ENCODE results near the gene DNAJC18. TPM values are rescaled to one million over a fixed set of nuclear protein-coding genes. Genes with fewer than 3 reads are reported as not detected.
A peak's percentile ranks its signal among the peaks of the same experiment; 100 is the strongest.

DNAJC18 gene
- total and polyA plus RNA-seq, 4 donors, result 0.66 to 1.8 (median 0.83) TPM

- TF ChIP-seq, protein P1, sequence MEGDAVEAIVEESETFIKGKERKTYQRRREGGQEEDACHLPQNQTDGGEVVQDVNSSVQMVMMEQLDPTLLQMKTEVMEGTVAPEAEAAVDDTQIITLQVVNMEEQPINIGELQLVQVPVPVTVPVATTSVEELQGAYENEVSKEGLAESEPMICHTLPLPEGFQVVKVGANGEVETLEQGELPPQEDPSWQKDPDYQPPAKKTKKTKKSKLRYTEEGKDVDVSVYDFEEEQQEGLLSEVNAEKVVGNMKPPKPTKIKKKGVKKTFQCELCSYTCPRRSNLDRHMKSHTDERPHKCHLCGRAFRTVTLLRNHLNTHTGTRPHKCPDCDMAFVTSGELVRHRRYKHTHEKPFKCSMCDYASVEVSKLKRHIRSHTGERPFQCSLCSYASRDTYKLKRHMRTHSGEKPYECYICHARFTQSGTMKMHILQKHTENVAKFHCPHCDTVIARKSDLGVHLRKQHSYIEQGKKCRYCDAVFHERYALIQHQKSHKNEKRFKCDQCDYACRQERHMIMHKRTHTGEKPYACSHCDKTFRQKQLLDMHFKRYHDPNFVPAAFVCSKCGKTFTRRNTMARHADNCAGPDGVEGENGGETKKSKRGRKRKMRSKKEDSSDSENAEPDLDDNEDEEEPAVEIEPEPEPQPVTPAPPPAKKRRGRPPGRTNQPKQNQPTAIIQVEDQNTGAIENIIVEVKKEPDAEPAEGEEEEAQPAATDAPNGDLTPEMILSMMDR (IDR thresholded peaks at IDR 0.05; ENCODE audit: low read depth, low read length, missing input control), result no peak
These were observed 29.2 kb upstream of the DNAJC18 start (continued) for GRCh38 chr5:139468421-139468931.

GRCh38 chr5:139462586-139463276 is 23.4 kb upstream of the DNAJC18 start, which contains the start of gene ECSCR:
ECSCR (minus strand) TSS chr5:139462743; CDS start chr5:139462670, 73 bp downstream.
- no peak for DNase-seq (ENCODE audit: low spot score)

GRCh38 chr5:139461698-139462097 is 22.4 kb upstream of the DNAJC18 start:
- Histone ChIP-seq H3K4me3 (ENCODE audit: low read depth in 1 of 3, low read length in 3 of 3) (peak overlapping the region in 1 of 3 donors; percentile 3), H3K27ac (ENCODE audit: low read depth in 1 of 2, low read length in 2 of 2) (peak overlapping the region in 1 of 2 donors; percentile 31), H3K9me3 (ENCODE audit: control insufficient read depth in 4 of 4, low read length in 3 of 4) (no peaks in the 10 kb centered on the region), H3K9ac (ENCODE audit: low read depth in 1 of 2, low read length in 2 of 2) (no peak overlapping the region), H3K4me1 (ENCODE audit: control insufficient read depth in 4 of 4, insufficient read depth in 4 of 4, low read length in 3 of 4) (no peaks in the 10 kb centered on the region), H3K36me3 (ENCODE audit: control insufficient read depth in 4 of 4, insufficient read depth in 3 of 4, low read depth in 1 of 4, low read length in 3 of 4) (no peaks in the 10 kb centered on the region), H3K27me3 (ENCODE audit: control insufficient read depth in 4 of 4, insufficient read depth in 4 of 4, low read length in 3 of 4) (no peaks in the 10 kb centered on the region)
- TF ChIP-seq HNF4A (conservative IDR thresholded peaks at IDR 0.05), result no peak
- no peak for TF ChIP-seq NR2F2 (IDR thresholded peaks at IDR 0.05)
- no peak for TF ChIP-seq FOXA2 (IDR thresholded peaks at IDR 0.05)
- no peak for TF ChIP-seq JUND (IDR thresholded peaks at IDR 0.05)
- TF ChIP-seq YY1 (IDR thresholded peaks at IDR 0.05), result no peak
- TF ChIP-seq, protein P2, sequence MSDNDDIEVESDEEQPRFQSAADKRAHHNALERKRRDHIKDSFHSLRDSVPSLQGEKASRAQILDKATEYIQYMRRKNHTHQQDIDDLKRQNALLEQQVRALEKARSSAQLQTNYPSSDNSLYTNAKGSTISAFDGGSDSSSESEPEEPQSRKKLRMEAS (IDR thresholded peaks at IDR 0.05), result no peak
- TF ChIP-seq SP1 (IDR thresholded peaks at IDR 0.05), result no peak
- TF ChIP-seq RXRA (IDR thresholded peaks at IDR 0.05), result no peak
- WGBS, result 84% methylated on average over 5 of the region's 5 CpGs
- no peak for DNase-seq (ENCODE audit: low spot score)

More at GRCh38 chr5:139462586-139463276, 23.4 kb upstream of the DNAJC18 start, which contains the start of gene ECSCR:
- Histone ChIP-seq H3K4me1 (ENCODE audit: control insufficient read depth in 4 of 4, insufficient read depth in 4 of 4, low read length in 3 of 4) (no peaks in the 10 kb centered on the region), H3K9ac (ENCODE audit: low read depth in 1 of 2, low read length in 2 of 2) (no peak within 1 kb of the TSS), H3K9me3 (ENCODE audit: control insufficient read depth in 4 of 4, low read length in 3 of 4) (no peaks in the 10 kb centered on the region), H3K27me3 (ENCODE audit: control insufficient read depth in 4 of 4, insufficient read depth in 4 of 4, low read length in 3 of 4) (no peaks in the 10 kb centered on the region), H3K4me3 (ENCODE audit: low read depth in 1 of 3, low read length in 3 of 3) (peak within 1 kb of the TSS in 2 of 3 donors; percentile 3 to 11), H3K36me3 (ENCODE audit: control insufficient read depth in 4 of 4, insufficient read depth in 3 of 4, low read depth in 1 of 4, low read length in 3 of 4) (no peaks in the 10 kb centered on the region), H3K27ac (ENCODE audit: low read depth in 1 of 2, low read length in 2 of 2) (peak within 1 kb of the TSS; percentile 31 to 72)
- WGBS, result 81% methylated on average over 10 of the region's 10 CpGs
- TF ChIP-seq JUND (IDR thresholded peaks at IDR 0.05), result no peak
- no peak for TF ChIP-seq FOXA1 (IDR thresholded peaks at IDR 0.05)
- no peak for TF ChIP-seq FOXA2 (IDR thresholded peaks at IDR 0.05)
- no peak for TF ChIP-seq YY1 (IDR thresholded peaks at IDR 0.05)
- TF ChIP-seq HNF4A (conservative IDR thresholded peaks at IDR 0.05), result no peak
- TF ChIP-seq, protein P1 (IDR thresholded peaks at IDR 0.05; ENCODE audit: low read depth, low read length, missing input control), result no peak
- TF ChIP-seq, protein P3, sequence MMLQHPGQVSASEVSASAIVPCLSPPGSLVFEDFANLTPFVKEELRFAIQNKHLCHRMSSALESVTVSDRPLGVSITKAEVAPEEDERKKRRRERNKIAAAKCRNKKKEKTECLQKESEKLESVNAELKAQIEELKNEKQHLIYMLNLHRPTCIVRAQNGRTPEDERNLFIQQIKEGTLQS (IDR thresholded peaks at IDR 0.05), result no peak

All from liver (tissue), 9 donors.